Chondrocyte (in vitro differentiated cells): ENCODE results near the gene ISG20. TPM values are rescaled to one million over a fixed set of nuclear protein-coding genes. Genes with fewer than 3 reads are reported as not detected.

Experiments used
- DNase-seq: peaks from one replicate; pipeline ENCODE4 v3.0.0; 2021; ENCODE audit warnings: mixed read lengths, low spot score
- H3K27ac Mint-ChIP-seq: one replicate; pipeline ENCODE4 v1.8.0; 2021; ENCODE audit warnings: mild to moderate bottlenecking, moderate library complexity, mixed read lengths; ENCODE audit not compliant: unreplicated experiment
- H3K27me3 Mint-ChIP-seq: 2 replicates; pipeline ENCODE4 v1.8.0; 2021; ENCODE audit warnings: low read depth, mixed read lengths
- H3K36me3 Mint-ChIP-seq: 2 replicates; pipeline ENCODE4 v1.8.0; 2021; ENCODE audit warnings: low read depth, mixed read lengths
- H3K4me1 Mint-ChIP-seq: 2 replicates; pipeline ENCODE4 v1.8.0; 2021; ENCODE audit warnings: low read depth, mild to moderate bottlenecking, mixed read lengths
- H3K4me3 Mint-ChIP-seq: one replicate; pipeline ENCODE4 v1.8.0; 2021; ENCODE audit warnings: mild to moderate bottlenecking, moderate library complexity, mixed read lengths; ENCODE audit not compliant: unreplicated experiment
- H3K9me3 Mint-ChIP-seq: 2 replicates; pipeline ENCODE4 v1.8.0; 2021; ENCODE audit warnings: low read depth, mixed read lengths
- CTCF ChIP-seq: fragments of 200-600 bp; sonication (generic); IDR thresholded peaks from 2 replicates; pipeline ENCODE4 v1.5.0; 2021; ENCODE audit warnings: antibody characterized with exemption, mild to moderate bottlenecking, moderate library complexity
- total RNA-seq: library from RNA; stranded (reverse); gene quantifications from 3 replicates; pipeline ENCODE4 v1.2.1, GENCODE V29; 2021

The ISG20 gene
- total RNA-seq, 1 donor from 2014 or later: 4.5 TPM

GRCh38 chr15:88618686-88619085 is 20.1 kb upstream of the ISG20 start:
- Mint-ChIP-seq H3K36me3 (no peaks in the 10 kb centered on the region), H3K9me3 (no peaks in the 10 kb centered on the region), H3K27me3 (no peaks in the 10 kb centered on the region), H3K4me1 (peaks cover 27% of the 10 kb centered on the region), H3K27ac (no peak overlapping the region), H3K4me3 (no peak overlapping the region)
- DNase-seq: no peak
- no peak for TF ChIP-seq CTCF

GRCh38 chr15:88619796-88620195 is 19.0 kb upstream of the ISG20 start:
- DNase-seq: no peak
- TF ChIP-seq CTCF: no peak
- no peaks in the 10 kb centered on the region for H3K27me3 Mint-ChIP-seq
- peaks cover 33% of the 10 kb centered on the region for H3K4me1 Mint-ChIP-seq
- no peaks in the 10 kb centered on the region for H3K36me3 Mint-ChIP-seq
- H3K9me3 Mint-ChIP-seq: no peaks in the 10 kb centered on the region
- H3K4me3 Mint-ChIP-seq: no peak overlapping the region
- H3K27ac Mint-ChIP-seq: no peak overlapping the region

- peak; percentile 99 for DNase-seq
- peak within 1 kb of the TSS; percentile 95 for H3K27ac Mint-ChIP-seq
- H3K9me3 Mint-ChIP-seq: no peaks in the 10 kb centered on the region
- H3K4me3 Mint-ChIP-seq: peak within 1 kb of the TSS; percentile 84
- H3K4me1 Mint-ChIP-seq: peaks cover 43% of the 10 kb centered on the region
- no peaks in the 10 kb centered on the region for H3K36me3 Mint-ChIP-seq
- no peaks in the 10 kb centered on the region for H3K27me3 Mint-ChIP-seq
- peak; percentile 20 for TF ChIP-seq CTCF
Observed at GRCh38 chr15:88620995-88621772, 17.6 kb upstream of the ISG20 start, which contains the start of gene AEN. TSS of gene AEN (plus strand) at chr15:88621340. CDS start at chr15:88626210, 4,870 bp downstream.

- TF ChIP-seq CTCF: no peak
- H3K27me3 Mint-ChIP-seq: no peaks in the 10 kb centered on the region
- no peak for DNase-seq
- peak overlapping the region; percentile 95 for H3K27ac Mint-ChIP-seq
- peak overlapping the region; percentile 84 for H3K4me3 Mint-ChIP-seq
- no peaks in the 10 kb centered on the region for H3K9me3 Mint-ChIP-seq
- H3K4me1 Mint-ChIP-seq: peaks cover 43% of the 10 kb centered on the region
- no peaks in the 10 kb centered on the region for H3K36me3 Mint-ChIP-seq
Observed at GRCh38 chr15:88621789-88622604, 16.8 kb upstream of the ISG20 start.

- TF ChIP-seq CTCF: no peak
- DNase-seq: no peak
- peak overlapping the region; percentile 95 for H3K27ac Mint-ChIP-seq
- peaks cover 5% of the 10 kb centered on the region for H3K36me3 Mint-ChIP-seq
- peaks cover 46% of the 10 kb centered on the region for H3K4me1 Mint-ChIP-seq
- no peaks in the 10 kb centered on the region for H3K27me3 Mint-ChIP-seq
- H3K4me3 Mint-ChIP-seq: peak overlapping the region; percentile 84
- no peaks in the 10 kb centered on the region for H3K9me3 Mint-ChIP-seq
Observed at GRCh38 chr15:88622605-88622975, 16.2 kb upstream of the ISG20 start.
